Mesenchymal stem cell (in vitro differentiated cells and primary cell): ENCODE measurements around the gene NXNL2.

Source experiments
- DNase-seq: peaks from one replicate; pipeline ENCODE4 v3.0.0-alpha.2; 2013
- H2AFZ ChIP-seq: one replicate; pipeline ENCODE4 v1.6.1; 2013; ENCODE audit warnings: low read depth, mild to moderate bottlenecking, control low read depth, inconsistent platforms, low read length, moderate library complexity
- H2AK5ac ChIP-seq: 2 replicates; pipeline ENCODE4 v1.6.1; 2013; ENCODE audit warnings: low read length, moderate library complexity, mild to moderate bottlenecking, inconsistent platforms; ENCODE audit not compliant: severe bottlenecking
- H2BK120ac ChIP-seq: one replicate; pipeline ENCODE4 v1.6.1; 2013; ENCODE audit warnings: low read depth, mild to moderate bottlenecking, inconsistent platforms, low read length, moderate library complexity
- H2BK12ac ChIP-seq, 2 experiments: one replicate each; pipeline ENCODE4 v1.6.1; 2013; ENCODE audit warnings: inconsistent platforms in 2 of 2, low read length in 2 of 2, mild to moderate bottlenecking in 2 of 2, moderate library complexity in 2 of 2, control low read depth in 1 of 2
- H2BK15ac ChIP-seq: one replicate; pipeline ENCODE4 v1.6.1; 2013; ENCODE audit warnings: mild to moderate bottlenecking, low read depth, inconsistent platforms; ENCODE audit not compliant: poor library complexity, severe bottlenecking
- H2BK5ac ChIP-seq: 2 replicates; pipeline ENCODE4 v1.6.1; 2013; ENCODE audit warnings: low read depth, mild to moderate bottlenecking, low read length, control low read depth, inconsistent platforms; ENCODE audit not compliant: poor library complexity, severe bottlenecking
- H3K14ac ChIP-seq, 2 experiments: one replicate each; pipeline ENCODE4 v1.6.1; 2013; ENCODE audit warnings: inconsistent platforms in 2 of 2, low read length in 2 of 2, control low read depth in 1 of 2, mild to moderate bottlenecking in 1 of 2, moderate library complexity in 1 of 2
- H3K18ac ChIP-seq, 2 experiments: one replicate each; pipeline ENCODE4 v1.6.1; 2013; ENCODE audit warnings: inconsistent platforms in 2 of 2, low read length in 2 of 2, control low read depth in 1 of 2, low read depth in 1 of 2, mild to moderate bottlenecking in 1 of 2
- H3K23ac ChIP-seq, 2 experiments: one replicate each; pipeline ENCODE4 v1.6.1; 2013; ENCODE audit warnings: inconsistent platforms in 2 of 2, low read length in 2 of 2, mild to moderate bottlenecking in 2 of 2, moderate library complexity in 2 of 2, control low read depth in 1 of 2
- H3K27ac ChIP-seq: 2 replicates; pipeline ENCODE4 v1.5.1; 2013; ENCODE audit warnings: mild to moderate bottlenecking, moderate library complexity, low read length, control low read depth, inconsistent platforms; ENCODE audit not compliant: poor library complexity, severe bottlenecking
- H3K27me3 ChIP-seq, 2 experiments: 2 replicates each; pipeline versions ENCODE4 v1.6.1 to v1.7.0; 2013; ENCODE audit warnings: low read length in 2 of 2, mild to moderate bottlenecking in 2 of 2, moderate library complexity in 2 of 2, control low read depth in 1 of 2, inconsistent platforms in 1 of 2; ENCODE audit not compliant: control insufficient read depth in 1 of 2, insufficient read depth in 1 of 2
- H3K36me3 ChIP-seq, 2 experiments: 2 replicates each; pipeline versions ENCODE4 v1.6.1 to v1.7.0; 2013; ENCODE audit warnings: low read length in 2 of 2, control low read depth in 1 of 2, inconsistent platforms in 1 of 2, low read depth in 1 of 2, mild to moderate bottlenecking in 1 of 2; ENCODE audit not compliant: insufficient read depth in 2 of 2, control insufficient read depth in 1 of 2
- H3K4ac ChIP-seq, 2 experiments: one replicate each; pipeline ENCODE4 v1.6.1; 2013; ENCODE audit warnings: inconsistent platforms in 2 of 2, low read length in 2 of 2, mild to moderate bottlenecking in 2 of 2, moderate library complexity in 2 of 2, control low read depth in 1 of 2, low read depth in 1 of 2
- H3K4me1 ChIP-seq: 2 replicates; pipeline ENCODE4 v1.6.1; 2013; ENCODE audit warnings: low read depth, low read length, control low read depth; ENCODE audit not compliant: control insufficient read depth, insufficient read depth
- H3K4me2 ChIP-seq: 2 replicates; pipeline ENCODE4 v1.6.1; 2013; ENCODE audit warnings: low read length, mild to moderate bottlenecking, inconsistent platforms; ENCODE audit not compliant: poor library complexity, severe bottlenecking
- H3K4me3 ChIP-seq, 2 experiments: 2 replicates each; pipeline versions ENCODE4 v1.5.1 to v1.7.0; 2013; ENCODE audit warnings: low read length in 2 of 2, mild to moderate bottlenecking in 2 of 2, control low read depth in 1 of 2, low read depth in 1 of 2; ENCODE audit not compliant: insufficient read depth in 1 of 2
- H3K79me1 ChIP-seq: replicated peaks from 2 replicates; pipeline ENCODE4 v1.6.1; 2013; ENCODE audit warnings: mild to moderate bottlenecking, control low read depth, low read length, inconsistent platforms; ENCODE audit not compliant: poor library complexity, severe bottlenecking
- H3K9ac ChIP-seq: 2 replicates; pipeline ENCODE4 v1.7.0; 2013; ENCODE audit warnings: mild to moderate bottlenecking, low read length, moderate library complexity
- H3K9me3 ChIP-seq: 2 replicates; pipeline ENCODE4 v1.7.0; 2013; ENCODE audit warnings: mild to moderate bottlenecking, low read length; ENCODE audit not compliant: control insufficient read depth
- H4K8ac ChIP-seq: one replicate; pipeline ENCODE4 v1.6.1; 2013; ENCODE audit warnings: inconsistent platforms, mild to moderate bottlenecking, low read length, moderate library complexity
- H4K91ac ChIP-seq: one replicate; pipeline ENCODE4 v1.6.1; 2013; ENCODE audit warnings: mild to moderate bottlenecking, low read length, inconsistent platforms
- WGBS: methylation state at CpG from one replicate; pipeline ENCODE4 v1.1.7; 2013; ENCODE audit warnings: mixed read lengths; 5-methylcytosine and 5-hydroxymethylcytosine counted together

NXNL2 gene

DNA sequence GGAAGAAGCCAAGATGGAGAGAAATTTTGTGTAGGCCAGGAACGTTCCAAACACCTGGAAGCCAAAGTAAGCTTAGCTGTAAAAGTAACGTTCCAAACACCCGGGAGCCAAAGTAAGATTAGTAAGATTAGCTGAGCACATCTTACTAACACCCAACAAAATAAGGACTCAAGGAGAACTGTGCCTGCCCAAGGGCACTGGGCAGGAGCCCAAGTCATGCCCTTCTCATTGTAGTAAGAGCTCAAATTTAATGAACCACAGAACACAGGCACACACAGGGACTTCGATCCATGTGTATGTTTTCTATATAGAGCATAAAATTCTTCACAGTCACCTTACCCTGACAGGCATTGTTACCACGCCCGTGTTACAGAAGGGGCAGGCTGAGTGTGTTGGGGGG, 36.1 kb upstream of the NXNL2 start:
- Histone ChIP-seq H3K9ac (no peak overlapping the region), H3K9me3 (no peaks in the 10 kb centered on the region), H2BK120ac (no peak overlapping the region), H3K36me3 (peaks cover 0 to 4% of the 10 kb centered on the region in 2 experiments), H3K4me3 (no peak overlapping the region), H2BK12ac (no peak overlapping the region), H4K8ac (no peak overlapping the region), H2BK15ac (no peak overlapping the region), H3K14ac (no peak overlapping the region), H3K4ac (no peak overlapping the region), H2BK5ac (no peak overlapping the region), H4K91ac (no peak overlapping the region), H3K4me2 (no peak overlapping the region), H3K4me1 (peaks cover 4% of the 10 kb centered on the region), H3K79me1 (no peaks in the 10 kb centered on the region), H2AFZ (no peak overlapping the region), H3K18ac (no peak overlapping the region), H3K27me3 (no peaks in the 10 kb centered on the region), H2AK5ac (no peak overlapping the region), H3K27ac (no peak overlapping the region), H3K23ac (no peak overlapping the region)
- no peak for DNase-seq
- WGBS = 93% methylated on average over 5 of the region's 6 CpGs

- Histone ChIP-seq H2AK5ac (no peak overlapping the region), H3K9me3 (no peaks in the 10 kb centered on the region), H4K8ac (no peak overlapping the region), H2AFZ (no peak overlapping the region), H3K36me3 (no peaks in the 10 kb centered on the region), H3K9ac (no peak overlapping the region), H2BK5ac (no peak overlapping the region), H4K91ac (no peak overlapping the region), H3K4me3 (no peak overlapping the region), H3K79me1 (no peaks in the 10 kb centered on the region), H3K14ac (no peak overlapping the region), H3K27ac (no peak overlapping the region), H2BK12ac (no peak overlapping the region), H3K4me1 (peaks cover 4% of the 10 kb centered on the region), H3K27me3 (no peaks in the 10 kb centered on the region), H3K4me2 (no peak overlapping the region), H3K18ac (no peak overlapping the region), H3K4ac (no peak overlapping the region), H2BK15ac (no peak overlapping the region), H2BK120ac (no peak overlapping the region), H3K23ac (no peak overlapping the region)
- WGBS = 100% methylated on average over 4 of the region's 5 CpGs
- DNase-seq = no peak
Measured at GRCh38 chr9:88501086-88501485, 33.9 kb upstream of the NXNL2 start.

DNA sequence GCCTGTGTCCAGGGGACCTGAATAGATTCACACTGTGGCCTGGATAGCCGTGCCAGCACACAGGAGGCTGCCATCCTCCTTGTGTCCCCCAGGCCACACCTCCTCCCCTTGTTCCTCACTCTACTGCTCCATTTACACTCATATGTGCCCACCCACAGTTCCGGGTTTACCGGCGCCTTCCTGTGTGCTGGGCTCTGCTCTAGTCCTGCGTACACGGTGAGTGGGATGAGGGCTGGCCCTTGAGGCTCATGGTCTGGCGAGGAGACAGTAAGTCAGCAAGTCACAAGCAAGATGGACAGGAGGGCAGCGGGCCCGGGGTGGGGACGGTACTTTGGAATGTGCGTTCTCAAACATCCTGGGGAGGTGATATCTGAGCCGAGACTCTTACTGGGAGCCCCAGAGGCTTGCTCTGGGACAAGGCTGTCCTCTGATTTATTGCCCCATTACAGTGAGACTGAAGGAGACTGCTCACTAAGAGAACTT, 32.4 kb upstream of the NXNL2 start:
- Histone ChIP-seq H2AK5ac (no peak overlapping the region), H3K4me1 (peaks cover 4% of the 10 kb centered on the region), H2BK120ac (no peak overlapping the region), H2AFZ (peak overlapping the region; percentile 58), H3K9me3 (no peaks in the 10 kb centered on the region), H3K9ac (no peak overlapping the region), H3K23ac (peak overlapping the region in 1 of 2 experiments; percentile 75), H2BK15ac (no peak overlapping the region), H3K4ac (peak overlapping the region in 1 of 2 experiments; percentile 20), H3K4me3 (no peak overlapping the region), H3K36me3 (no peaks in the 10 kb centered on the region), H3K18ac (peak overlapping the region; percentile 63 to 78), H3K27ac (no peak overlapping the region), H2BK12ac (peak overlapping the region; percentile 4 to 68), H4K91ac (peak overlapping the region; percentile 44), H4K8ac (peak overlapping the region; percentile 47), H2BK5ac (no peak overlapping the region), H3K4me2 (no peak overlapping the region), H3K27me3 (no peaks in the 10 kb centered on the region), H3K14ac (peak overlapping the region in 1 of 2 experiments; percentile 61), H3K79me1 (no peaks in the 10 kb centered on the region)
- no peak for DNase-seq
- 61% methylated on average over 12 of the region's 12 CpGs for WGBS

DNA sequence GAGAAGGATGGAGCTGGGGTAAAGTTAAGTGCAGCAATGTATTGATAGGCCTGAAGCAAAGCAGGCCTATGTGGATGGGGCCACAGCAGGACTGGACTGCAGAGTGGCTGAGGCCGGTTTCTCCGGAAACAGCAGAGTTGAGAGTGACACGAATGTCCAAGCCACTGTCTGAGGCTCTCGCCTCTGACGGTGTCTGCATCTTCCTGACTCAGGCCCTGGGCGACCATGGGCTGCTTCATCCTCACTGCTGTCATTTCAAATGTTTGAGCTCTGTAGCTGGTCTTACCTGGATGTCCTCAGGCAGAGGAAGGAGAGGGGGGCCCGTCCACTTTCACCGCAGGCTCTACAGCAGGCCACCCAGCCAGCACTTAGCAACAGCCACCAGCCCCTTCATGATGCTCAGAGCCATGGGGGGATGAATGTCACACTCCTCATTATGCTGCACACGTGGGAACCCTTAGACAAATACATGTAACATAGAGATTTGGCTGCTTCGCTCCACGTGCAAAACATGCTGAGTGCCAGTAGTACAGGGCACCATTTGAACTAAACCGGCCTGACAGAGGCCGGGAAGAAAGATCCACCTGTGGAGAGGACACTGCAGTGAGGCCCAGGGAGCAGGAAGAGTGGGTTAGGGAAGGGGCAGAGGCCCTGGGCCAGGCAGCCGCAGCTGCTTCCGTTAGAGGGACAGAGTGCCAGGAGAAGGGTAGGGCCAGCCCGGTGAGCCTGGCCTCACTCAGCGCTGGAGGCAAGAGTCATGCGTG, 31.7 kb upstream of the NXNL2 start:
- H2BK5ac ChIP-seq = no peak overlapping the region
- H3K79me1 ChIP-seq = no peaks in the 10 kb centered on the region
- H3K9ac ChIP-seq = no peak overlapping the region
- no peak for DNase-seq
- H2AK5ac ChIP-seq = no peak overlapping the region
- H2AFZ ChIP-seq = peak overlapping the region; percentile 48
- H3K4me2 ChIP-seq = no peak overlapping the region
- no peak overlapping the region for H3K23ac ChIP-seq
- no peaks in the 10 kb centered on the region for H3K36me3 ChIP-seq
- no peak overlapping the region for H3K4me3 ChIP-seq
- WGBS = 83% methylated on average over 15 of the region's 18 CpGs
- no peaks in the 10 kb centered on the region for H3K9me3 ChIP-seq
- peak overlapping the region in 1 of 2 experiments; percentile 51 for H3K18ac ChIP-seq
- H3K4me1 ChIP-seq = peaks cover 4% of the 10 kb centered on the region
- H3K4ac ChIP-seq = peak overlapping the region in 1 of 2 experiments; percentile 20
- H3K27ac ChIP-seq = no peak overlapping the region
- peak overlapping the region in 1 of 2 experiments; percentile 26 for H2BK12ac ChIP-seq
- H3K27me3 ChIP-seq = no peaks in the 10 kb centered on the region
- H4K8ac ChIP-seq = peak overlapping the region; percentile 57
- peak overlapping the region in 1 of 2 experiments; percentile 28 for H3K14ac ChIP-seq
- H4K91ac ChIP-seq = peak overlapping the region; percentile 52
- no peak overlapping the region for H2BK15ac ChIP-seq
- no peak overlapping the region for H2BK120ac ChIP-seq
